GM18868 (cell line): Measurements from ENCODE around the gene HIVEP3.

Source experiments
- ATAC-seq: cut with Tn5 transposase; IDR thresholded peaks from one replicate; pipeline ENCODE4 v1.9.1; 2021; ENCODE audit warnings: mild to moderate bottlenecking, moderate library complexity; ENCODE audit not compliant: unreplicated experiment

The HIVEP3 gene

GRCh38 chr1:41529621-41530395 lies 388.9 kb downstream of the HIVEP3 start:
- ATAC-seq: no peak

- ATAC-seq: no peak
Measured at GRCh38 chr1:41528726-41529605, 389.8 kb downstream of the HIVEP3 start.

GRCh38 chr1:41528106-41528505 lies 390.6 kb downstream of the HIVEP3 start:
- no peak for ATAC-seq

GRCh38 chr1:41526956-41527561 lies 391.7 kb downstream of the HIVEP3 start:
- ATAC-seq: no peak

GRCh38 chr1:41525891-41526587 lies 392.7 kb downstream of the HIVEP3 start:
- ATAC-seq: no peak

GRCh38 chr1:41524676-41525675 lies 393.7 kb downstream of the HIVEP3 start:
- ATAC-seq: no peak

- no peak for ATAC-seq
Measured at GRCh38 chr1:41523949-41524675, 394.6 kb downstream of the HIVEP3 start.

GRCh38 chr1:41523071-41523470 lies 395.7 kb downstream of the HIVEP3 start:
- ATAC-seq: no peak

- ATAC-seq: no peak
Measured at GRCh38 chr1:41521766-41522165, 397.0 kb downstream of the HIVEP3 start.

- no peak for ATAC-seq
Measured at GRCh38 chr1:41520951-41521752, 397.6 kb downstream of the HIVEP3 start.

GRCh38 chr1:41519667-41520066 lies 399.1 kb downstream of the HIVEP3 start:
- ATAC-seq: no peak

GRCh38 chr1:41518471-41518870 lies 400.3 kb downstream of the HIVEP3 start:
- ATAC-seq: no peak

- ATAC-seq: no peak
Measured at GRCh38 chr1:41517062-41517438, 401.7 kb downstream of the HIVEP3 start.

GRCh38 chr1:41516168-41517061 lies 402.3 kb downstream of the HIVEP3 start:
- peak; percentile 75 for ATAC-seq

GRCh38 chr1:41515778-41516167 lies 402.9 kb downstream of the HIVEP3 start:
- ATAC-seq: no peak

GRCh38 chr1:41515131-41515678 lies 403.5 kb downstream of the HIVEP3 start:
- no peak for ATAC-seq

- no peak for ATAC-seq
Measured at GRCh38 chr1:41514381-41514780, 404.3 kb downstream of the HIVEP3 start.
